Peyer's patch (tissue), 4 donors: ENCODE data around the gene NUP62. TPM values are rescaled to one million over a fixed set of nuclear protein-coding genes. Genes with fewer than 3 reads are reported as not detected.

Experiments
- DNase-seq, 3 donors: peaks; one replicate each; pipeline ENCODE4 v3.0.0-alpha.2; 2017 to 2019
- H3K27ac ChIP-seq, 4 donors: fragments of 200-600 bp; sonication (generic); one replicate each; pipeline ENCODE4 v1.5.1; 2016 to 2019
- H3K27me3 ChIP-seq, 2 donors: fragments of 200-600 bp; sonication (generic); one replicate each; pipeline ENCODE4 v1.5.1; 2019
- H3K36me3 ChIP-seq, 3 donors: fragments of 200-600 bp; sonication (generic); one replicate each; pipeline ENCODE4 v1.5.1; 2016 to 2019
- H3K4me1 ChIP-seq, 4 donors: fragments of 200-600 bp; sonication (generic); one replicate each; pipeline ENCODE4 v1.5.1; 2016 to 2019
- H3K4me3 ChIP-seq, 4 donors: fragments of 200-600 bp; sonication (generic); 1 replicate in 3 of 4; 2 replicates in 1 of 4; pipeline ENCODE4 v1.5.1; 2016 to 2019; ENCODE audit warnings: mild to moderate bottlenecking in 1 of 4
- H3K9me3 ChIP-seq, 4 donors: fragments of 200-600 bp; sonication (generic); one replicate each; pipeline ENCODE4 v1.5.1; 2016 to 2019; ENCODE audit warnings: mild to moderate bottlenecking in 1 of 4
- CTCF ChIP-seq, 6 experiments: fragments of 450-650 bp in 4 of 6; fragments of 200-600 bp in 2 of 6; sonication (generic) in 1 of 6; IDR thresholded peaks; one replicate each; pipeline ENCODE4 v1.5.1; 2017 to 2019; ENCODE audit warnings: antibody characterized with exemption in 6 of 6, mild to moderate bottlenecking in 3 of 6, moderate library complexity in 1 of 6
- POLR2A ChIP-seq, 2 donors: fragments of 450-650 bp; IDR thresholded peaks; one replicate each; pipeline ENCODE4 v1.5.1; 2017; ENCODE audit warnings: antibody characterized with exemption in 2 of 2, mild to moderate bottlenecking in 2 of 2, moderate library complexity in 2 of 2
- total RNA-seq, 4 donors: library from RNA; depleted of rRNA; stranded (reverse); fragments of >200 nt; gene quantifications; one replicate each; pipeline ENCODE4 v1.1.0, GENCODE V29; 2016

The NUP62 gene
- total RNA-seq, 4 donors from 2014 or later: 40.0 to 54.5 (median 46.0) TPM

DNA sequence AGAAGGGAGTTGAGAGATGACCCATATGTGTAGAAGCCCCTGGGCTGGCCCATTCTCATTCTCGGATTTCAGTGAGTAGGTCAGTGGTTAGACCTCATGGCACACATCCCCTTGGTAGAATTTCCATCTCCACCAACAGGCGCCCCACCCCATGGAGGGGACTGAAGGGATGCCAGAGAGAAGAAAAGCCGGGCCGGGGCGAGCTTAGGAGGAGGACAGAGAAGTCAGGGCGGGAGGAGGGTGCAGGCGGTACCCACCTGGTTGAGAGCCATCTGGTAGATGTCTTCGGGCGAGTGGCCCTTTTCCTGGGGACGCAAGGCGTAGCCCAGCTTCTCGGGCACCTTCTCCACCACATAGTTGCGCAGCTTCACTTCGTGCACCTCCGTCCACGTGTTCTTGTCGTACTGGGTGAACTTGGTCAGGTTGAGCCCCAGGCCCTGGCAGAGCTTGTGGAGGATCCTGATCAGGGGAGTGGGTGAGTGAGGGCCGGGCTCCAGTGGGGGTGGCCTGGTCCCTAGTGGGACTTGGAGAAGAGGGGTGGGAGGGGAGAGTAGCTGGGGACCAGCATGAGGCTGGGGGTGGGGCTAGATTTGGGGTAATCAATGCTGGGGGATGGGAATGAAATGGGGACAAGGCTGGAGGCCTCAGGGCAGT, 35.2 kb downstream of the NUP62 start:
- H3K4me3 ChIP-seq: no peak overlapping the region
- peaks cover 0 to 35% (median 26%) of the 10 kb centered on the region in 4 donors for H3K4me1 ChIP-seq
- no peak for TF ChIP-seq POLR2A (IDR thresholded peaks at IDR 0.05)
- TF ChIP-seq CTCF (IDR thresholded peaks at IDR 0.05): no peak
- DNase-seq: no peak
- no peak overlapping the region for H3K27ac ChIP-seq
- no peaks in the 10 kb centered on the region for H3K36me3 ChIP-seq
- no peaks in the 10 kb centered on the region for H3K27me3 ChIP-seq
- no peaks in the 10 kb centered on the region for H3K9me3 ChIP-seq

- Histone ChIP-seq H3K9me3 (no peaks in the 10 kb centered on the region), H3K4me3 (no peak overlapping the region), H3K4me1 (peaks cover 0 to 29% (median 20%) of the 10 kb centered on the region in 4 donors), H3K27me3 (no peaks in the 10 kb centered on the region), H3K36me3 (no peaks in the 10 kb centered on the region), H3K27ac (no peak overlapping the region)
- no peak for TF ChIP-seq CTCF (IDR thresholded peaks at IDR 0.05)
- TF ChIP-seq POLR2A (IDR thresholded peaks at IDR 0.05): no peak
- no peak for DNase-seq
Measured at GRCh38 chr19:49892716-49893115, 36.6 kb downstream of the NUP62 start.

DNA sequence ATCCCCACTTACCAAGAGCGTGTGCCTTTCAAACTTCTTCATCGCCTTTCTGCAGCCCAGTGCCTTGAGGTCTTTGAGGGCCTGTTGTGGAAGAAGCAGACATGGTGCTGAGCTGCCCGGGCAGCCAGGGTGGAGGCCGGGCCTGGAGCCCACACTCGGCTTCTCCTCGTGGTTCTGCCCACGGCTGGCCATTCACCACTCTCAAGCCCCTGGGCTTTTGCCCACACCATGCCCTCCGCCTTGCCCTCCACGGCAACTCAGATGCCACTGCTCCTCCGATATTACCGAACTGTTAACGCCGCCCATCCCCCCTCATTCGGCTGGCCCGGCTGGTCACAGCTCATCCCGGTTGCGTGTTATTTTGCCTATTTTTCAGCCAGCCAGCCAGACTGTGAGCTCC, 37.9 kb downstream of the NUP62 start:
- Histone ChIP-seq H3K27ac (no peak overlapping the region), H3K9me3 (no peaks in the 10 kb centered on the region), H3K36me3 (peaks cover 0 to 9% (median 0%) of the 10 kb centered on the region in 3 donors), H3K27me3 (no peaks in the 10 kb centered on the region), H3K4me1 (peaks cover 0 to 19% (median 10%) of the 10 kb centered on the region in 4 donors), H3K4me3 (no peak overlapping the region)
- no peak for TF ChIP-seq POLR2A (IDR thresholded peaks at IDR 0.05)
- no peak for DNase-seq

- Histone ChIP-seq H3K36me3 (peaks cover 0 to 12% (median 0%) of the 10 kb centered on the region in 3 donors), H3K9me3 (no peaks in the 10 kb centered on the region), H3K4me1 (peaks cover 0 to 14% (median 10%) of the 10 kb centered on the region in 4 donors), H3K27ac (peak overlapping the region in 2 of 4 donors; percentile 25 to 63), H3K27me3 (no peaks in the 10 kb centered on the region), H3K4me3 (peak overlapping the region; percentile 36 to 52 (median 43))
- peak; percentile 71 to 83 (median 81) for DNase-seq
- no peak for TF ChIP-seq POLR2A (IDR thresholded peaks at IDR 0.05)
- no peak for TF ChIP-seq CTCF (IDR thresholded peaks at IDR 0.05)
Measured at GRCh38 chr19:49890349-49891311, 38.7 kb downstream of the NUP62 start.

DNA sequence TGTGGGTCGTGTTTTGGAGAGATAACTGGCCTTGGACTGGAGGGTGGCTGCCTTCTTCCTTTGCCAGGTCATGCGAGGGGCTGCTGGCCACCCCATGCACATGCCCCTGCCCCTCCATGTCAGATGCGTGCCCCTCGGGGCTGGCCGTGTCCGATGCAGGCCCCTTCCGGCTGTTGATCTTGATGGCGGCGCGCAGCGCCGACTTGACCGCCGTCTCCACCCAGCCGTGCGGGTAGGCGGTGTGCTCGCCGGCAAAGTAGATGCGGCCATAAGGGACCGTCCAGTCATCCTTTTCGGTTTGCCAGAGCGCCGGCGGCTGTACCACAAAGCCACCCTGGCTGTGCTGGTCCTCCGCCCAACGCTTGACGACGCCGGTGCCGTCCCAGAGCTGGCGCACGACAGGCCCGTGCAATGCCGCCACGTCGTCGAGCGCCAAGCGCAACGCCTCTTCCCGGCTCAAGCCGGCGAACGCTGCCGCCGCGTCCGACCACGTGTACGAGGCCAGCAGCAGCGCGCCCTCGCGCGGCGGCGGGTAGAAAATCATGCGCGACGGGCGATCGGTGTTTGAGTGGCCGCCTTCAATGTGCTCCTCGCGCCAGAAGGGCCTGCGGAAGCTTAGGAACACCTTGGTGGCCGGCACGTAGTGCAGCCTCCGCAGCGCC, 39.5 kb downstream of the NUP62 start:
- Histone ChIP-seq H3K4me3 (peak overlapping the region; percentile 36 to 52 (median 43)), H3K27me3 (no peaks in the 10 kb centered on the region), H3K4me1 (peaks cover 0 to 14% (median 8%) of the 10 kb centered on the region in 4 donors), H3K27ac (peak overlapping the region in 2 of 4 donors; percentile 25 to 63), H3K9me3 (no peaks in the 10 kb centered on the region), H3K36me3 (peaks cover 0 to 20% (median 0%) of the 10 kb centered on the region in 3 donors)
- DNase-seq: peak; percentile 70 to 87 (median 82)
- no peak for TF ChIP-seq POLR2A (IDR thresholded peaks at IDR 0.05)
- peak; percentile 72 to 82 (median 76) for TF ChIP-seq CTCF (IDR thresholded peaks at IDR 0.05)
